Mononuclear cell (primary cell): ENCODE results near the gene GNA14. TPM values are rescaled to one million over a fixed set of nuclear protein-coding genes. Genes with fewer than 3 reads are reported as not detected.

Source experiments
- H3K27me3 ChIP-seq: 2 replicates; pipeline ENCODE4 v1.6.0; 2011; ENCODE audit warnings: low read length, control low read depth; ENCODE audit not compliant: insufficient read depth
- H3K4me1 ChIP-seq: 2 replicates; pipeline ENCODE4 v1.5.1; 2011; ENCODE audit warnings: mild to moderate bottlenecking, low read length, control low read depth; ENCODE audit not compliant: insufficient read depth
- H3K4me3 ChIP-seq: 2 replicates; pipeline ENCODE4 v1.5.1; 2011; ENCODE audit warnings: mild to moderate bottlenecking, low read length, moderate library complexity
- H3K9me3 ChIP-seq: 2 replicates; pipeline ENCODE4 v1.5.1; 2011; ENCODE audit warnings: low read depth, mild to moderate bottlenecking, control low read depth, low read length
- total RNA-seq: library from RNA; depleted of rRNA; stranded (reverse); fragments of >200 nt; gene quantifications from one replicate; pipeline ENCODE4 v1.2.3, GENCODE V29; 2012

GNA14 gene
- total RNA-seq, 1 donor = not detected

GRCh38 chr9:77543131-77543822 is 104.8 kb downstream of the GNA14 start:
- Histone ChIP-seq H3K4me3 (no peak overlapping the region), H3K9me3 (peaks cover 33% of the 10 kb centered on the region), H3K4me1 (no peaks in the 10 kb centered on the region), H3K27me3 (no peaks in the 10 kb centered on the region)

GRCh38 chr9:77541600-77541999 is 106.5 kb downstream of the GNA14 start:
- Histone ChIP-seq H3K27me3 (no peaks in the 10 kb centered on the region), H3K4me1 (no peaks in the 10 kb centered on the region), H3K9me3 (peaks cover 33% of the 10 kb centered on the region), H3K4me3 (no peak overlapping the region)

- H3K27me3 ChIP-seq = no peaks in the 10 kb centered on the region
Measured at GRCh38 chr9:77541055-77541454, 107.1 kb downstream of the GNA14 start.

GRCh38 chr9:77534376-77535057 is 113.6 kb downstream of the GNA14 start:
- H3K27me3 ChIP-seq = no peaks in the 10 kb centered on the region
- H3K4me1 ChIP-seq = no peaks in the 10 kb centered on the region
- H3K4me3 ChIP-seq = no peak overlapping the region
- peaks cover 6% of the 10 kb centered on the region for H3K9me3 ChIP-seq

More at GRCh38 chr9:77541055-77541454, 107.1 kb downstream of the GNA14 start:
- no peak overlapping the region for H3K4me3 ChIP-seq
- peaks cover 33% of the 10 kb centered on the region for H3K9me3 ChIP-seq
- H3K4me1 ChIP-seq = no peaks in the 10 kb centered on the region

GRCh38 chr9:77533671-77534070 is 114.5 kb downstream of the GNA14 start:
- H3K27me3 ChIP-seq = no peaks in the 10 kb centered on the region
- H3K9me3 ChIP-seq = no peaks in the 10 kb centered on the region
- no peak overlapping the region for H3K4me3 ChIP-seq
- H3K4me1 ChIP-seq = no peaks in the 10 kb centered on the region

- Histone ChIP-seq H3K27me3 (no peaks in the 10 kb centered on the region), H3K4me3 (no peak overlapping the region), H3K9me3 (no peaks in the 10 kb centered on the region), H3K4me1 (no peaks in the 10 kb centered on the region)
Measured at GRCh38 chr9:77532607-77533006, 115.5 kb downstream of the GNA14 start.

- no peak overlapping the region for H3K4me3 ChIP-seq
- no peaks in the 10 kb centered on the region for H3K27me3 ChIP-seq
- no peaks in the 10 kb centered on the region for H3K4me1 ChIP-seq
- H3K9me3 ChIP-seq = no peaks in the 10 kb centered on the region
Measured at GRCh38 chr9:77531400-77531799, 116.7 kb downstream of the GNA14 start.

- no peaks in the 10 kb centered on the region for H3K27me3 ChIP-seq
Measured at GRCh38 chr9:77523891-77524290, 124.2 kb downstream of the GNA14 start.

GRCh38 chr9:77521091-77521490 is 127.0 kb downstream of the GNA14 start:
- Histone ChIP-seq H3K4me1 (no peaks in the 10 kb centered on the region), H3K4me3 (no peak overlapping the region), H3K27me3 (no peaks in the 10 kb centered on the region), H3K9me3 (no peaks in the 10 kb centered on the region)

More at GRCh38 chr9:77523891-77524290, 124.2 kb downstream of the GNA14 start:
- Histone ChIP-seq H3K4me1 (no peaks in the 10 kb centered on the region), H3K4me3 (no peak overlapping the region), H3K9me3 (no peaks in the 10 kb centered on the region)

- H3K9me3 ChIP-seq = no peaks in the 10 kb centered on the region
- H3K4me1 ChIP-seq = no peaks in the 10 kb centered on the region
- H3K4me3 ChIP-seq = no peak overlapping the region
- H3K27me3 ChIP-seq = no peaks in the 10 kb centered on the region
Measured at GRCh38 chr9:77518688-77519087, 129.4 kb downstream of the GNA14 start.

GRCh38 chr9:77516781-77517180 is 131.3 kb downstream of the GNA14 start:
- no peaks in the 10 kb centered on the region for H3K9me3 ChIP-seq
- no peak overlapping the region for H3K4me3 ChIP-seq
- H3K4me1 ChIP-seq = no peaks in the 10 kb centered on the region
- H3K27me3 ChIP-seq = no peaks in the 10 kb centered on the region

GRCh38 chr9:77514886-77515711 is 133.0 kb downstream of the GNA14 start:
- Histone ChIP-seq H3K9me3 (no peaks in the 10 kb centered on the region), H3K4me1 (no peaks in the 10 kb centered on the region), H3K4me3 (no peak overlapping the region), H3K27me3 (no peaks in the 10 kb centered on the region)

- H3K27me3 ChIP-seq = no peaks in the 10 kb centered on the region
- no peaks in the 10 kb centered on the region for H3K4me1 ChIP-seq
- H3K9me3 ChIP-seq = no peaks in the 10 kb centered on the region
- H3K4me3 ChIP-seq = no peak overlapping the region
Measured at GRCh38 chr9:77513457-77513856, 134.7 kb downstream of the GNA14 start.

- Histone ChIP-seq H3K4me3 (no peak overlapping the region), H3K27me3 (no peaks in the 10 kb centered on the region), H3K9me3 (no peaks in the 10 kb centered on the region), H3K4me1 (no peaks in the 10 kb centered on the region)
Measured at GRCh38 chr9:77512876-77513275, 135.2 kb downstream of the GNA14 start.

- Histone ChIP-seq H3K4me3 (no peak overlapping the region), H3K4me1 (no peaks in the 10 kb centered on the region), H3K9me3 (no peaks in the 10 kb centered on the region), H3K27me3 (no peaks in the 10 kb centered on the region)
Measured at GRCh38 chr9:77511525-77511924, 136.6 kb downstream of the GNA14 start.
